Stimulated activated naive CD8-positive, alpha-beta T cell treated with anti-CD3 and anti-CD28 coated beads, Interleukin-15, amount 100 ng/mL, for 72 hours (primary cell): ENCODE results near the gene ERBB3.
A peak's percentile ranks its signal among the peaks of the same experiment; 100 is the strongest.
"Not testable (repeated sequence)": the region's sequence is repeated elsewhere in the genome, so short reads cannot be mapped to it uniquely, and the experiment has no call there.

Experiments used
- ATAC-seq: fragments of 150-1000 bp; cut with Tn5 transposase; 2 replicates; pipeline ENCODE4 v1.10.0; 2021; ENCODE audit warnings: mild to moderate bottlenecking, moderate library complexity
- DNase-seq, 2 donors: peaks; one replicate each; pipeline ENCODE4 v3.0.0; 2021 to 2022
- H3K27ac Mint-ChIP-seq, 2 donors: one replicate each; pipeline ENCODE4 v1.8.0; 2022; ENCODE audit warnings: mild to moderate bottlenecking in 2 of 2, mixed read lengths in 2 of 2, moderate library complexity in 2 of 2
- H3K27me3 Mint-ChIP-seq: one replicate; pipeline ENCODE4 v1.8.0; 2022; ENCODE audit warnings: mixed read lengths
- H3K4me1 Mint-ChIP-seq: one replicate; pipeline ENCODE4 v1.8.0; 2022; ENCODE audit warnings: mild to moderate bottlenecking, mixed read lengths
- H3K4me3 Mint-ChIP-seq, 2 donors: one replicate each; pipeline ENCODE4 v1.8.0; 2022; ENCODE audit warnings: mild to moderate bottlenecking in 2 of 2, mixed read lengths in 2 of 2, moderate library complexity in 1 of 2
- H3K9me3 Mint-ChIP-seq, 2 donors: one replicate each; pipeline ENCODE4 v1.8.0; 2022; ENCODE audit warnings: mixed read lengths in 2 of 2

Gene ERBB3

DNA sequence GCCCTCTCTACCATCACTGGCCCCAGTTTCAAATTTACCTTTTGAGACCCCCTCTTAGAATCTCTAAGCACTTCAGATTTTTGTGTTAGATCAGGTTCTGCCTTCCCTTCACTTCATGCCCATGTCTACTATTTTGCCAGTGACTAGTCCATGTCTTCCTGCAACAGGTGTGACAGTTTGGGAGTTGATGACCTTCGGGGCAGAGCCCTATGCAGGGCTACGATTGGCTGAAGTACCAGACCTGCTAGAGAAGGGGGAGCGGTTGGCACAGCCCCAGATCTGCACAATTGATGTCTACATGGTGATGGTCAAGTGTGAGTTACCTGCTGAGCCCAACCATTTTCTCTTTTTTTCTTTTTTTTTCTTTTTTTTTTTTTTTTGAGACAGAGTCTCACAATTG lies 18.6 kb downstream of the ERBB3 start:
- no peaks in the 10 kb centered on the region for H3K9me3 Mint-ChIP-seq
- ATAC-seq (no peak), DNase-seq (no peak)
- no peak overlapping the region for H3K4me3 Mint-ChIP-seq
- H3K27me3 Mint-ChIP-seq: no peaks in the 10 kb centered on the region
- peaks cover 28% of the 10 kb centered on the region for H3K4me1 Mint-ChIP-seq
- H3K27ac Mint-ChIP-seq: no peak overlapping the region

DNA sequence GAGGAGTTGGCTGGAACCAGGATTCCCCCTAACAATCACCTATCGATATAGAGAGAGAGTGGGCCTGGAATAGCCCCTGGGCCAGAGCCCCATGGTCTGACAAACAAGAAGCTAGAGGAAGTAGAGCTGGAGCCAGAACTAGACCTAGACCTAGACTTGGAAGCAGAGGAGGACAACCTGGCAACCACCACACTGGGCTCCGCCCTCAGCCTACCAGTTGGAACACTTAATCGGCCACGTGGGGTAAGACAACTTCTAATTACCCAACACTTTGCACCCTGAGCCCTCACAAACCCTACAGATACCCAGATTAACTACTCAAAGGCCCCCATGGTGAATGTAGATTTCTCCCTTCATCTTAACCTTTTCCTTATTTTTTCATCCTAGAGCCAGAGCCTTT lies 19.8 kb downstream of the ERBB3 start:
- Mint-ChIP-seq H3K27ac (no peak overlapping the region), H3K4me3 (no peak overlapping the region)
- no peak for ATAC-seq

DNA sequence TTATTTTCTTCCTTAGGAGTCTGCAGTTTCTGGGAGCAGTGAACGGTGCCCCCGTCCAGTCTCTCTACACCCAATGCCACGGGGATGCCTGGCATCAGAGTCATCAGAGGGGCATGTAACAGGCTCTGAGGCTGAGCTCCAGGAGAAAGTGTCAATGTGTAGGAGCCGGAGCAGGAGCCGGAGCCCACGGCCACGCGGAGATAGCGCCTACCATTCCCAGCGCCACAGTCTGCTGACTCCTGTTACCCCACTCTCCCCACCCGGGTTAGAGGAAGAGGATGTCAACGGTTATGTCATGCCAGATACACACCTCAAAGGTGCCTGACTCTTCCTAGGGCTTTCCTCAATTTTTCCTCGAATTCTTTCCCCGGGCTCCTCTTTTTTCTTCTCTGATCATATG lies 21.1 kb downstream of the ERBB3 start:
- DNase-seq: no peak
- H3K4me1 Mint-ChIP-seq: peaks cover 42% of the 10 kb centered on the region
- no peaks in the 10 kb centered on the region for H3K9me3 Mint-ChIP-seq
- peak overlapping the region in 1 of 2 donors; percentile 14 for H3K27ac Mint-ChIP-seq
- no peak for ATAC-seq
- no peaks in the 10 kb centered on the region for H3K27me3 Mint-ChIP-seq
- no peak overlapping the region for H3K4me3 Mint-ChIP-seq

More for the DNA sequence above, 19.8 kb downstream of the ERBB3 start:
- Mint-ChIP-seq H3K4me1 (peaks cover 34% of the 10 kb centered on the region), H3K9me3 (no peaks in the 10 kb centered on the region), H3K27me3 (no peaks in the 10 kb centered on the region)
- DNase-seq: no peak

DNA sequence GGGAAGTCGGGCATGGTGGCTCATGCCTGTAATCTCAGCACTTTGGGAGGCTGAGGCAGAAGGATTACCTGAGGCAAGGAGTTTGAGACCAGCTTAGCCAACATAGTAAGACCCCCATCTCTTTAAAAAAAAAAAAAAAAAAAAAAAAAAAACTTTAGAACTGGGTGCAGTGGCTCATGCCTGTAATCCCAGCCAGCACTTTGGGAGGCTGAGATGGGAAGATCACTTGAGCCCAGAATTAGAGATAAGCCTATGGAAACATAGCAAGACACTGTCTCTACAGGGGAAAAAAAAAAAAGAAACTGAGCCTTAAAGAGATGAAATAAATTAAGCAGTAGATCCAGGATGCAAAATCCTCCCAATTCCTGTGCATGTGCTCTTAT lies 22.7 kb downstream of the ERBB3 start:
- Mint-ChIP-seq H3K4me1 (peaks cover 56% of the 10 kb centered on the region), H3K9me3 (no peaks in the 10 kb centered on the region), H3K4me3 (peak overlapping the region; percentile 96 to 97), H3K27me3 (no peaks in the 10 kb centered on the region), H3K27ac (peak overlapping the region in 1 of 2 donors; percentile 98)
- ATAC-seq (no peak), DNase-seq (no peak)

DNA sequence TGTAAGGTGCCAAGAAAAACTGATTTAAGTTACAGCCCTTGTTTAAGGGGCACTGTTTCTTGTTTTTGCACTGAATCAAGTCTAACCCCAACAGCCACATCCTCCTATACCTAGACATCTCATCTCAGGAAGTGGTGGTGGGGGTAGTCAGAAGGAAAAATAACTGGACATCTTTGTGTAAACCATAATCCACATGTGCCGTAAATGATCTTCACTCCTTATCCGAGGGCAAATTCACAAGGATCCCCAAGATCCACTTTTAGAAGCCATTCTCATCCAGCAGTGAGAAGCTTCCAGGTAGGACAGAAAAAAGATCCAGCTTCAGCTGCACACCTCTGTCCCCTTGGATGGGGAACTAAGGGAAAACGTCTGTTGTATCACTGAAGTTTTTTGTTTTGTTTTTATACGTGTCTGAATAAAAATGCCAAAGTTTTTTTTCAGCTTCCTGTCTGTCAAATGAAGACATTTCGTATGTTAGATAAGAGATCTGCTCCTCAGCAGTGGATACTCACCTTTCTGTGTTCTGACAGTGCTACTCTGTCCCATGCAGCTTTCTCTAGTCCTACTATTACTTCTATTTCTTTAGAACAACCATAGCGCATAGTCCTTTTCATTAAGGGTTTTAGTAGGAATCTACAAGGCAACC lies 23.2 kb downstream of the ERBB3 start:
- Mint-ChIP-seq H3K27me3 (no peaks in the 10 kb centered on the region), H3K4me3 (peak overlapping the region; percentile 96 to 97), H3K9me3 (no peaks in the 10 kb centered on the region), H3K27ac (peak overlapping the region; percentile 98), H3K4me1 (peaks cover 56% of the 10 kb centered on the region)
- peak; percentile 33 for ATAC-seq
- DNase-seq: peak; percentile 27 to 41

DNA sequence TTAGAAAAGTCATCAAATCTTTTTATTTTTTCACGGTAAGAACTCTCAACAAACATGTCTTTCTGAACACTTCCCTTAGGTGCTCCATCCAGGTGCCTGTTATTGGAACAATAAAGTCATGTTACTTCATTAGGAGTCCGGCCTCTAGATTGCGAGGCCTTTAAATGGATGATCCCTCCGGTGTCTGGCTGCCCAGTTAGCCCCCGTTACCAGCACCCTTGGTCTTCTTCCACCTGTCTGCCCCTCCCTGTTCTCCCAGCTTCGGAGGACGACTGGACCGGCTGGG lies 23.8 kb downstream of the ERBB3 start:
- no peak for DNase-seq
- H3K27ac Mint-ChIP-seq: peak overlapping the region; percentile 98
- no peaks in the 10 kb centered on the region for H3K9me3 Mint-ChIP-seq
- no peaks in the 10 kb centered on the region for H3K27me3 Mint-ChIP-seq
- peaks cover 56% of the 10 kb centered on the region for H3K4me1 Mint-ChIP-seq
- peak overlapping the region; percentile 96 to 97 for H3K4me3 Mint-ChIP-seq
- no peak for ATAC-seq

DNA sequence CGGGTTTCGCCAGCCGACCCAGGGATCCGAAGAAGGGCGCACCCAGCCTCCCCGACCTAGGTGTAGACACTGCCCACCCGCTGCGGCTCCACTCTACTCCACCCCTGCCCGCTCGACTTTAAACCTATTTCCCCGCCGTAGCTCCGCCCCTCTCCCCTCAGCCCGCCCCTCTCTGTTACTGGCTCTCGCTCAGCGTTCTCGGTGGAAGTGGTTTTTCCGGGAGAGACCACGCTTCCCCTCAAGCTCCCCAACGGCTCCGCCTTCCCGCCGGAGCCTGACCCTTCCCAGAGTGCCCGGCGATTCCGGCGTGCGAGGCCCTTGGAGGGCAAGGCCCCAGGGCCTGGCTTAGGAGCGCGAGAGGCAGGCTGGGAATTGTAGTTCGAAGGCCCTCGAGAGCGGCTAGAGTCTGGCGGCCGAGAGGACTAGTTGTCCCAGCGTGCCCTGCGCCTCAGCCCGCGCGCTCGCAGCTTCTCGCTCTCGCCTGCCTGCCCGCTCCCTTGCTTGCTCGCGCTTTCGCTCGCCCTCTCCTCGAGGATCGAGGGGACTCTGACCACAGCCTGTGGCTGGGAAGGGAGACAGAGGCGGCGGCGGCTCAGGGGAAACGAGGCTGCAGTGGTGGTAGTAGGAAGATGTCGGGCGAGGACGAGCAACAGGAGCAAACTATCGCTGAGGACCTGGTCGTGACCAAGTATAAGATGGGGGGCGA lies 24.3 kb downstream of the ERBB3 start, which contains the start of gene PA2G4:
PA2G4 (plus strand) TSS at position 451 of the 706 bp plus-strand sequence; CDS start at position 630, 179 bp downstream.
- peaks cover 56% of the 10 kb centered on the region for H3K4me1 Mint-ChIP-seq

DNA sequence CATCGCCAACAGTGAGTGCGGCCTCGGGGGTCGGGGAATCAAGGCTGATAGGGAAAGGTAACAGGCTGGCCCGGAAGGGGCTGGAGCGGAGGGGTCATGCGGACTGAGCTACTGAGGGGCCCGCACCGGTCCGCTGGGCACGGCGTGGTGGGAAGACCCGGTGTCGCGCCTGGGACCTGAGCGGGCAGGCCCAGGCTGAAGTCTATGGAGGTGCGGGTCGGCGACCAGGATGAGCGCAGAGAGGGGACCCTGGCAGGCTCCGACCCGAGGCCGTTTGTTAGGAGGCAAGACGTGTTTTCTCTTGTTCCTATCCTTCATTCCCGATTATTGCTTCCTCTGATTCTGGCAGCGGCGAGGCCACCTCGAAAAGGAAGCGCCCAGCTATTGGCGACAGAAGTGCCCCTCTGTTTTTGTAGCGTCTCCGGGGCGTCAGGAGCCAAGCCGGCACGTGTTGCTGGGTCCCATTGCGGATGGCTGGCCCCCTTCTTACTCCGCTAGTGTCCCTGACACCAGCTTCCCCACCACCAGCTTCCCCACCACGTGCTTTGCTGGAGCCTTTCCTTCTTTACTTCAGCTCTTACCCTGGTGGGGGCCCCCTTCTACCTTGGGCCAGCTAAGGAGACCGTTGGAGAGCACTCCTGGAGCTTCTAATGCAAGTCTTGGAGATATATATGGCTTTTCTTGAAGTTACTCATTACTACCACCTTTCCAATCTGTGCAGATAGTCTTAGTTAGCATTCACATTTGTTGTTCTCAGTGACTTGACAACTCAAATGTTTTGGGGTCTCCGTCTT lies 25.0 kb downstream of the ERBB3 start:
- DNase-seq (no peak), ATAC-seq (peak; percentile 19)
- Mint-ChIP-seq H3K4me1 (peaks cover 56% of the 10 kb centered on the region), H3K27me3 (no peaks in the 10 kb centered on the region), H3K9me3 (no peaks in the 10 kb centered on the region), H3K4me3 (peak overlapping the region; percentile 96 to 97), H3K27ac (peak overlapping the region; percentile 98)

More for the DNA sequence above, 24.3 kb downstream of the ERBB3 start, which contains the start of gene PA2G4:
- Mint-ChIP-seq H3K9me3 (no peaks in the 10 kb centered on the region), H3K4me3 (peak within 1 kb of the TSS; percentile 96 to 97), H3K27me3 (no peaks in the 10 kb centered on the region), H3K27ac (peak within 1 kb of the TSS; percentile 98)
- peak; percentile 95 for ATAC-seq
- peak; percentile 99 to 100 for DNase-seq

DNA sequence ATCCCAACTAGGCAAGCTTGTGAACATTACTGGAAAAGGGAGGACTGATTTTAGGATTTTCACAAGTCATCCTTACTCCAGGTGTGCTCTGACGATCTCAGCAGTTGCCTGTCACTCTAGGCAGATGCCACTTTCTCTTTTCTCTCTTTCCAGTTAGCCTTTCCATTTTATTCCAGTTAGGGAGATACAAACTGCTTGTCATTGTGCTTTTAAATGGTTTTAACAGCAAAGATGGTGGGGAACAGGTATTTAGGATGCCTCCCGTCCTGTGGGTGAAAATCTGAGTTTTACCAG lies 25.6 kb downstream of the ERBB3 start:
- H3K4me1 Mint-ChIP-seq: peaks cover 58% of the 10 kb centered on the region
- no peak for DNase-seq
- no peaks in the 10 kb centered on the region for H3K27me3 Mint-ChIP-seq
- peak overlapping the region; percentile 98 for H3K27ac Mint-ChIP-seq
- ATAC-seq: no peak
- peak overlapping the region; percentile 96 to 97 for H3K4me3 Mint-ChIP-seq
- H3K9me3 Mint-ChIP-seq: no peaks in the 10 kb centered on the region

DNA sequence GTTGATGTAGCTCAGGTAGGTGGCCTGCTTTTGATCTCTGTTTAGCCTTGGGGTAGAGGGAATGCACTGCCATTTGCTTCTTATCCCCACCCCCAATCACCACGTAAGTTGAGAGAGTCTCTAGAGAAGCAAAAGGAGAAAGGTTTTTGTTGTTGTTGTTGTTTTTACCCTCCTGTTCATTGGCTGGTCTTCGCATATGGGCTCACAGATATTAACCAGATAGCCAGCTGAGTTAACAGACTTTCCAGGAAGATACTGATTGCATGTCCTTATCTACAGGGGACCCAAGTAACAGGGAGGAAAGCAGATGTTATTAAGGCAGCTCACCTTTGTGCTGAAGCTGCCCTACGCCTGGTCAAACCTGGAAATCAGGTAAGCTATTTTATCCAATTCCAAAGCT lies 27.3 kb downstream of the ERBB3 start:
- H3K4me3 Mint-ChIP-seq: peak overlapping the region; percentile 24 to 52
- H3K9me3 Mint-ChIP-seq: no peaks in the 10 kb centered on the region
- DNase-seq (no peak), ATAC-seq (no peak)
- no peaks in the 10 kb centered on the region for H3K27me3 Mint-ChIP-seq
- H3K4me1 Mint-ChIP-seq: peaks cover 47% of the 10 kb centered on the region
- H3K27ac Mint-ChIP-seq: peak overlapping the region in 1 of 2 donors; percentile 85

DNA sequence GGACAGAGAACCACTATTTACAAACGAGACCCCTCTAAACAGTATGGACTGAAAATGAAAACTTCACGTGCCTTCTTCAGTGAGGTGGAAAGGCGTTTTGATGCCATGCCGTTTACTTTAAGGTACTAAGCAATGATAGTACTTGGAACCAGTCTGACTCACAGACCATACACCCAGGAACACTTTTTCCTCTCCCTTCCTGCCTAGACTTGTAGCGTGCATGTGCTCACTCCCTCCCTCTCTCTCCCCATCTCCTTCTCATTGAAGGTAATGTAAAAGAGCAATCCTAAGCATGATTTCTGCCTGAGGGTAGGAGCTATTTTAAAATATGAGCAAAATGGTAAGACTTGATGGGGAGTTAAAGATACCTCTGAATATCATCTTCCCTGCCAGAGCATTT lies 30.6 kb downstream of the ERBB3 start:
- Mint-ChIP-seq H3K27ac (no peak overlapping the region), H3K4me1 (peaks cover 25% of the 10 kb centered on the region), H3K27me3 (no peaks in the 10 kb centered on the region), H3K9me3 (no peaks in the 10 kb centered on the region), H3K4me3 (no peak overlapping the region)
- DNase-seq: no peak
- ATAC-seq: no peak

DNA sequence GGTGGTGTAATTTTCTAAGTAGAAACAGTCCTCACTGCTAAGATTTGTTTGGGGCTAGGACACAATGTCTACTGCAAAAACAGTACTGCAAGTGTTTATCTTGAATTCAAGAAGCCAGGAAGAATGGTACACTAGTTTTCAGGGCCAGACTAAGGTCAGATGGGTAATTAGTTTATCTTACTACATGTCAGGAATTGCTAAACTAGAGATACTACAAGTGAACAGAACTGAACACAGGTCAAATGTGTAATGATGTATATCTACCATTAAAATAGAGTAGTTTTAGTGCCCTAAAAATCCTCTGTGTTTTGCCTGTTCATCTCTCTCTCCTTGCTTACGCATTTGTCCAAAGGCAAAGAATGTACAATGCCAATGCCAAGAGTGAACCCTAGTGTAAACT lies 34.1 kb downstream of the ERBB3 start:
- Mint-ChIP-seq H3K4me3 (no peak overlapping the region), H3K4me1 (peaks cover 13% of the 10 kb centered on the region), H3K27me3 (no peaks in the 10 kb centered on the region), H3K27ac (no peak overlapping the region), H3K9me3 (no peaks in the 10 kb centered on the region)
- no peak for DNase-seq
- no peak for ATAC-seq

DNA sequence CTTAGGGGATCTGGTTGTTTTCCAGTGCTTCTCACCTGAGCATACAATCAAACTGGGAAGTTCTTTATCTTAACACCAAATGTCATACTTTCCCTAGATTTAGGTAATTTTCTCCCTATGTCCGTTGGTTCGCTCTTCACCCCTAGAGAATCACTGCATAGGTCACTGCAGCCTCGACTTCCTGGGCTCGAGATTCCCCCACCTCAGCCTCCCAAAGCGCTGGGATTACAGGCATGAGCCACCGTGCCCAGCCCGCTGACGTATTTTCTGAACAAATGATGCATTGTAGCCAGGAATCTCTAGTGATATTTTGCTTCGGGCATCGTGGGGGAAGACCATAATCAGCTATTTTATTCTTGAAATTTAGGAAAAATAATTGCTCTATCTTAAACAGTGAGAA lies 35.4 kb downstream of the ERBB3 start:
- Mint-ChIP-seq H3K27ac (peak overlapping the region; percentile 97 to 100), H3K9me3 (no peaks in the 10 kb centered on the region), H3K4me1 (peaks cover 26% of the 10 kb centered on the region), H3K4me3 (peak overlapping the region; percentile 93 to 98), H3K27me3 (no peaks in the 10 kb centered on the region)
- DNase-seq: no peak
- ATAC-seq: no peak

DNA sequence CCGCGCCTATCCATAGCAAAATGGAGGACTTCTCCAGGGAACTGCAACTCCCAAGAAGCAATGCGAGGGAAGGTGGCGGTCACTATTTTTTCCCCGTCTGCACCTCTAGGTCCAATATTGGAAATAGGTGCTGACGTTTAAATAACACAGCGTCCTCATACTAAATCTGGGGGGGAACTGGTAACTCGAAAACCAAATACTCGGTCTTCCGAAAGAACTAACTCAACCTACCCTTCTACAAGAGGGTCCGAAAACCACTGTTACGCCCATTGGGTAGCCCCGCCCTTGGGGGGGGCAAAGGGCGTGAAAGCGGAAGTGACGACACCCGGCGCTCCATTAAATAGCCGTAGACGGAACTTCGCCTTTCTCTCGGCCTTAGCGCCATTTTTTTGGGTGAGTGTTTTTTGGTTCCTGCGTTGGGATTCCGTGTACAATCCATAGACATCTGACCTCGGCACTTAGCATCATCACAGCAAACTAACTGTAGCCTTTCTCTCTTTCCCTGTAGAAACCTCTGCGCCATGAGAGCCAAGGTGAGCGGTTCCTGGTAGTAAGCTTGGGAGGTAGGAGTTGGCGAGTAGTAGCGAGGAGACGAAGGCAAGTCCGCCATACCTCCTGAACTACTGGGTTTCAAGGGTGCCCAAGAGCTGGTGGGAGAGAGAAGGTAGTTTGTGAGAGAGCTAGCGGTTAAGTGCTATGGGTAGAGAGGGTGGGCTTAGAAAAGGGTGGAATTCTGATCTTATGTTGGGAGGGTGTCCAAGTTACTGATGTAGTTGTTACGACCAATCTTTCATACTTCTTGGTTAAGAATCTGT lies 36.5 kb downstream of the ERBB3 start, which contains the start of gene RPL41:
RPL41 (plus strand) TSS at position 367 of the 815 bp plus-strand sequence.
- Mint-ChIP-seq H3K27me3 (no peaks in the 10 kb centered on the region), H3K4me3 (peak within 1 kb of the TSS; percentile 93 to 98), H3K27ac (peak within 1 kb of the TSS; percentile 97 to 100), H3K9me3 (no peaks in the 10 kb centered on the region), H3K4me1 (peaks cover 32% of the 10 kb centered on the region)
- DNase-seq (peak; percentile 94 to 95), ATAC-seq (peak; percentile 51)

DNA sequence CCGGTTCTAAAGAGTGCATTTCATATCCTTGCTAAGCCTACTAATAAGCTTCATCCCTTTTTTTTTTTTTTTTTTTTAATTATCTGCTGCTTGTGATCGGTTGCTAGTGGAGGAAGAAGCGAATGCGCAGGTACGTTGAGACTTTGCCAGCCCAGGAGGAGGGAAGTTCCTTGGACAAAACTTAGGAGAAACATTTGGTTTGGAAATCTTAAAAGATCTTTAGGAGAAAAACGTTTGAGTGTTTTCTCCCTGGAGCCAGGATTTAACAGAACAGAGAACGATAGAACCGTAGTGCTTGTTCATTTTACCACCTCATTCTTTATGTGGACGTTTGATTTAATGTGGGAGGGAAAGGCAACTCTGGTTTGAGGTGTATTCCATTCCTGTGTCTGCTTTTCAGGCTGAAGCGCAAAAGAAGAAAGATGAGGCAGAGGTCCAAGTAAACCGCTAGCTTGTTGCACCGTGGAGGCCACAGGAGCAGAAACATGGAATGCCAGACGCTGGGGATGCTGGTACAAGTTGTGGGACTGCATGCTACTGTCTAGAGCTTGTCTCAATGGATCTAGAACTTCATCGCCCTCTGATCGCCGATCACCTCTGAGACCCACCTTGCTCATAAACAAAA lies 37.2 kb downstream of the ERBB3 start:
- peak overlapping the region; percentile 93 to 98 for H3K4me3 Mint-ChIP-seq
- DNase-seq, H3K27me3 Mint-ChIP-seq, H3K9me3 Mint-ChIP-seq, ATAC-seq: not testable (repeated sequence)
- H3K27ac Mint-ChIP-seq: peak overlapping the region; percentile 97 to 100
- peaks cover 39% of the 10 kb centered on the region for H3K4me1 Mint-ChIP-seq
